HPDE6-E6E7 (cell line): ENCODE data around the gene LRRC27.

Experiments
- DNase-seq: peaks from one replicate; pipeline ENCODE4 v3.0.0; 2011; ENCODE audit warnings: missing footprints; ENCODE audit errors: extremely low spot score

The LRRC27 gene

DNA sequence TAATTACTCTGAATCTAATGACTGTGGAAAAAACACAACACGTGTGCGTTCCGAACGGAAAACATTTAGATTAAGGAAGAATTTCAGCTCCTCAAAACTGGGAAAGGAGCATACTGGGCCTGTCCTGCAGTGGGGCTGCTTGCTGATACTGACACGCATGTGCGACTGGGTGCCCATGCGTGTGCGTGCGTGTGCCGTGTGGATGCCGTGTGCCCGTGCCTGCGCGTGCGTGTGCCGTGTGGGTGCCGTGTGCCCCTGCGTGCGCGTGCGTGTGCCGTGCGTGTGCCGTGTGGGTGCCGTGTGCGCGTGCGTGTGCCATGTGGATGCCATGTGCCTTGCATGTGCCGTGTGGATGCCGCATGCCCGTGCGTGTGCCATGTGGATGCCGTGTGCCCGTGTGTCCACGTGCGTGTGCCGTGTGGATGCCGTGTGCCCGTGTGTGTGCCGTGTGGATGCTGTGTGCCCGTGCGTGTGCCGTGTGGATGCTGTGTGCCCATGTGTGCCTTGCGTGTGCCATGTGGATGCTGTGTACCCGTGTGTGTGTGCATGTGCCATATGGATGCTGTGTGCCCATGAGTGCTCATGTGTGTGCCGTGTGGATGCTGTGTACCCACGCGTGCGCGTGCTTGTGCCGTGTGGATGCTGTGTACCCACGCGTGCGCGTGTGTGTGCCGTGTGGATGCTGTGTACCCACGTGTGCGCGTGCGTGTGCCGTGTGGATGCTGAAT lies 93.2 kb downstream of the LRRC27 start:
- DNase-seq: no peak

DNA sequence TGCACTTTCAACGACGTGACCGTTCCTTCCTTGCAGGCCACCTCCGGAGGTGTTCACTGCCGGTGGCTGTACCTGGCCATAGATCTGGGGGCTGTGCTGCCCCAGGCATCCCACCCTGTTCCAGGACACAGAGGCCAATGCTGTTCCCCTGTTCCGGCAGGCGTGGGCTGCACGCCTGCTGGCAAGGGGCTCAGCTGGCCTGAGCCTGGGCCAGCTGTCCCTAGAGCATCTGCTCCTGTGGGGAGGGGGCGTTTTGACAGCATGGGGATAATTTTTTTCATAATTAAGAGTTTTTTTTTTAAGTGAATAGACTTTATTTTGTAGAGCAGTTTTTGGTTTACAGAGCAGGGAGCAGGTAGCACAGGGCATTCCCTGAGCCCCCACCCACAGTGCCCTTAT lies 93.8 kb downstream of the LRRC27 start:
- DNase-seq: no peak

DNA sequence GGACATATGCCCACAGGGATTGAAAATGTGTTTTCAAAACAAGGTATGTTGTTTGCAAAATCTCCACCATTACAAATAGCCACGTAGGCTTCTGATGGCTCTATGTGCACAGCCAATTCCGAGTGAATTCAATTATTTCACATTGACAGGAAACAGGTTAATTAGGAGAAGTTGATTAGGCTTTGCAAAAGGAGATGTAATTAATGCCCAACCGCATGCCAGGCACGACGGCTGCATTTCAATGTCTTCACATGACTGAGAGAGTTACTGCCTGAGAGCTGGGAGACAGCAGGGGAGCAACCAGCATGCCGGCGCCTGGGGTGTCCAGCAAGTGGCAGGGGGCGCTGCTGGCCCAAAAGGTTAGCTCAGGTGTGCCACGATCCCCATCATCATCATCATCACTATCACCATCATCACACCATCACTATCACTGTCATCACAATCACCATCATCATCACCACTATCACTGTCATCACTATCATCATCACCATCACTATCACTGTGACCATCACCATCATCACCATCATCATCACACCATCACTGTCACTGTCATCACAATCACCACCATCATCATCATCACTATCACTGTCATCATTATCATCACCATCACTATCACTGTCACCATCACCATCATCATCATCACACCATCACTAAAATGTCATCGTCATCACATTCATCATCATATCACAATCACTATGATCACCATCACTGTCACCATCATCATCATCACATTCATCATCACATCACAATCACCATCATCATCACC lies 95.2 kb downstream of the LRRC27 start:
- no peak for DNase-seq

DNA sequence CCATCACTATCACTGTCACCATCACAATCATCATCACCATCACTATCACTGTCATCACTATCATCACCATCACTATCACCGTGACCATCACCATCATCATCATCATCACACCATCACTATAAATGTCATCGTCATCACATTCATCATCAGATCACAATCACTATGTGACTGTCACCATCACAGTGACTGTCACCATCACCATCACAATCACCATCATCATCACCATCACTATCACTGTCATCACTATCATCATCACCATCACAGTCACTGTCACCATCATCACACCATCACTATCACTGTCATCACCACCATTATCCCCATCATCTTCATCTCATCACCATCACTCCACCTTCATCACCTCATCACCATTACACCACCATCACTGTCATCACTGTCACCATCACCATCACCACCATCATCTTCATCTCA lies 96.0 kb downstream of the LRRC27 start:
- no peak for DNase-seq

DNA sequence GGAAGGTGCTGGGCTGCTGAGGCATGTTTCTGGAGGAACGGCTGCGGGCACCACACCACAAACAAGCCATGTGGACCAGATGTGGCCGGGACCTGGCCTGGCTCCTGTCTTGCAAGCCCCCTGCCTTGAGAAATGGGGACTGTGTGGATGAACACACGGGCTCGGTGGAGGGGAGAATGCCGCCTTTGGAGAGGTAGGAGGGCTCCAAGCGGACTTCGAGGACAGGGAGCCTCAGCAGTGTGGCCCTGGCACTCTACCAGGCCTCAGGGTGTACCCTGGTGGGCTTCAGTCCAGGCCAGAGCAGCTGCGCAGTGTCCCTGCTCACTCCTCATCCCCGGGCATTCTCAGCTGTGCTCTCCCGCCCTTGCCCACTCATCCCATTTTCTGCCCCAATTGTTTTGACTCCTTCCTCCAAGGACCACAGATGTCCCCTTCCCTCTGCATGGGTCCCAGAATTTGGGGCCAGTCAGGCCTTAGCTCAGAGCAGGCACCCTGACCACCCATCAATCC lies 96.5 kb downstream of the LRRC27 start:
- no peak for DNase-seq
